PFSK-1 (cell line): ENCODE measurements around the gene MAP3K21.

Experiments used
- SIN3A ChIP-seq: IDR thresholded peaks from 2 replicates; pipeline ENCODE4 v1.6.1; 2012; ENCODE audit warnings: mild to moderate bottlenecking, low read length, moderate library complexity, borderline replicate concordance; ENCODE audit not compliant: insufficient read depth
- TAF1 ChIP-seq: IDR thresholded peaks from 2 replicates; pipeline ENCODE4 v1.6.1; 2012; ENCODE audit warnings: low read length, control low read depth, borderline replicate concordance; ENCODE audit not compliant: insufficient read depth

GRCh38 chr1:233290396-233291034 lies 37.0 kb upstream of the MAP3K21 start:
- no peak for TF ChIP-seq SIN3A
- no peak for TF ChIP-seq TAF1
